Breast epithelium (tissue), 4 donors: Measurements from ENCODE around the gene TBXAS1. TPM values are rescaled to one million over a fixed set of nuclear protein-coding genes. Genes with fewer than 3 reads are reported as not detected.

Experiments used
- DNase-seq, 2 donors: peaks; one replicate each; pipeline ENCODE4 v3.0.0-alpha.2; 2019; ENCODE audit warnings: low spot score in 2 of 2
- H3K27ac ChIP-seq, 2 donors: fragments of 200-600 bp; sonication (generic) in 1 of 2; one replicate each; pipeline ENCODE4 v1.5.1; 2016 to 2019; ENCODE audit warnings: mild to moderate bottlenecking in 1 of 2
- H3K27me3 ChIP-seq, 2 donors: fragments of 200-600 bp; sonication (generic) in 1 of 2; one replicate each; pipeline versions ENCODE4 v1.5.1 to v1.6.0; 2017 to 2019; ENCODE audit warnings: control low read depth in 1 of 2, mild to moderate bottlenecking in 1 of 2
- H3K36me3 ChIP-seq: fragments of 200-600 bp; one replicate; pipeline ENCODE4 v1.5.1; 2019
- H3K4me1 ChIP-seq, 2 donors: fragments of 200-600 bp; sonication (generic); one replicate each; pipeline ENCODE4 v1.5.1; 2016 to 2019; ENCODE audit warnings: control low read depth in 1 of 2
- H3K4me3 ChIP-seq, 3 donors: fragments of 200-600 bp; sonication (generic); 1 replicate in 2 of 3; 2 replicates in 1 of 3; pipeline ENCODE4 v1.5.1; 2016 to 2019; ENCODE audit warnings: mild to moderate bottlenecking in 3 of 3, moderate library complexity in 2 of 3
- H3K9me3 ChIP-seq, 2 donors: fragments of 200-600 bp; sonication (generic) in 1 of 2; one replicate each; pipeline ENCODE4 v1.5.1; 2016 to 2019; ENCODE audit warnings: control low read depth in 1 of 2
- CTCF ChIP-seq, 3 donors: fragments of 450-650 bp; IDR thresholded peaks; one replicate each; pipeline ENCODE4 v1.5.1; 2016 to 2017; ENCODE audit warnings: antibody characterized with exemption in 3 of 3, mild to moderate bottlenecking in 3 of 3, moderate library complexity in 3 of 3
- POLR2A ChIP-seq: fragments of 450-650 bp; IDR thresholded peaks from one replicate; pipeline ENCODE4 v1.6.1; 2016; ENCODE audit warnings: antibody characterized with exemption, mild to moderate bottlenecking, moderate library complexity
- POLR2AphosphoS5 ChIP-seq, 3 donors: sonication (generic); formaldehyde crosslinking; IDR thresholded peaks; one replicate each; pipeline ENCODE4 v1.6.1; 2017; ENCODE audit warnings: antibody characterized with exemption in 3 of 3
- intact Hi-C: fragments of 100-400 bp; cut with DNase I; formaldehyde crosslinking; loops from one replicate; pipeline ENCODE4 v1.15.1; 2023; ENCODE audit warnings: low total_unique reads
- total RNA-seq, 3 donors: library from RNA; depleted of rRNA; stranded (reverse); fragments of >200 nt; gene quantifications; one replicate each; pipeline ENCODE4 v1.1.0, GENCODE V29; 2016

Gene TBXAS1
- total RNA-seq, 3 donors from 2014 or later, result 17.7 to 59.8 (median 17.9) TPM

DNA sequence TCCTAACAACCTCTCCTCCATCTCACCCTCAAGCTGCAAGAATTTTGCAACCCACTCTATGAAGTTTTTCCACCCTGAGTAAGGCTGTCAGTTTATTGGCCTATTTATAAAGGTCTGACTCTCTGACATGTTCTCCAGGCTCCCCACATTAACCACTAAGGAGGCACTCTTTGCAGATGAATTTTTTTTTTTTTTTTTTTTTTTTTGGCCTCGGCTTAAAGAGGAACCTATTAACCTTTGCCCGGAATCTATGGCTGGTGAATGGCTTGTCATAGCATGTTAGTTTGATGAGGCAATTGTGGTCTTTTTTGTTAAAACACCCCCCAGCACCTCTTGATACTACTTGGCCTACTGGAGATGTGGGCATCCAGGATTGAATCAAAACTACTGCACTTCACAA is 57.1 kb downstream of the TBXAS1 start:
- intact Hi-C loops, result no loop called here
- H3K27me3 ChIP-seq, result no peaks in the 10 kb centered on the region
- no peaks in the 10 kb centered on the region for H3K36me3 ChIP-seq
- H3K9me3 ChIP-seq, result no peaks in the 10 kb centered on the region
- no peak for DNase-seq
- TF ChIP-seq POLR2A, result no peak
- TF ChIP-seq CTCF (IDR thresholded peaks at IDR 0.05), result no peak
- TF ChIP-seq POLR2AphosphoS5 (IDR thresholded peaks at IDR 0.05), result no peak
- no peaks in the 10 kb centered on the region for H3K4me1 ChIP-seq
- H3K4me3 ChIP-seq, result no peak overlapping the region
- no peak overlapping the region for H3K27ac ChIP-seq

DNA sequence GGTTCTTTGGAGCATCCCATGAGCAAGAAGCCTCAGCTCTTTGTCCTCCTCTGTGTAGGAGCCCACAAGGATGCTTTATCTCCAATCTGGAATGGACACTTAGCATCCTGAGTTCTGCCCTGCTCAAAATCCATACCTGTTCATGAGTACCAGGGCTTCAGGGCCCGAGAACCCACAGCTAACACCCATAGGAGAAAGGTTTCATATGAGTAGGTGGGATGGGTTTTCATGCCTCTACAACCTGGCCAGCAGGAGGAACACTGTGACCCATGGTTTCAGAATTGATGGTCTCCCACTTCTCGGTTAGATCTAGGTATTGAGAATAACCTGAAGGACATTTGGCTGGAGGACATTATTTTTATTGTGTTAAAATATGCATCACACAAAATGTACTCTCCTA is 57.8 kb downstream of the TBXAS1 start:
- intact Hi-C loops, result no loop called here

DNA sequence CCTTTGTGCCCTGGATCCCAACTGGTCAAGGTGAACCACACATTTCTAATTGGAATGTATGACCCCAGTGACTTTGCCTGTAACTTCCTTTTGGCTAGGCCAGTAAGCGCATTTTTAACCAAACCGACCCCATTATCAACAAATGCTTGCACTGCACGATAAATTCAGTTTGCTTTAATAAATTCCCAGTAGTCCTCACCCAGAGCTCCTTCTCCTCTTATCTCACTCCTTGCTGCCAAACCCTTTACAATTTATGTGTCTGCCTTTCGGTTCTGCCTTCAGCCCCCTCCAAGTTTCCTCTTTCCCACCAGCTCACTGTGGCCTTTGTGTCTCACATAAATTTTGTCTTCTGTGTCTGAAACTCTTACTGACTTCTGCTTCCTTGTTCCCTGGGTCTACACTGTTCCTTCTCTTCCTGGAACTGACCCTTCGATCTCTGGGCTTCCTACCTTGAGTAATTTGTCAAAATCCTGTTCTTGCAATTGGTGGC is 59.0 kb downstream of the TBXAS1 start:
- Histone ChIP-seq H3K27ac (no peak overlapping the region), H3K27me3 (no peaks in the 10 kb centered on the region), H3K4me3 (no peak overlapping the region), H3K4me1 (no peaks in the 10 kb centered on the region), H3K9me3 (no peaks in the 10 kb centered on the region), H3K36me3 (no peaks in the 10 kb centered on the region)
- DNase-seq, result no peak
- TF ChIP-seq CTCF (IDR thresholded peaks at IDR 0.05), result no peak
- no peak for TF ChIP-seq POLR2A
- intact Hi-C loops, result no loop called here

More for the DNA sequence above, 57.8 kb downstream of the TBXAS1 start:
- no peaks in the 10 kb centered on the region for H3K9me3 ChIP-seq
- no peak for TF ChIP-seq POLR2A
- TF ChIP-seq CTCF (IDR thresholded peaks at IDR 0.05), result no peak
- TF ChIP-seq POLR2AphosphoS5 (IDR thresholded peaks at IDR 0.05), result no peak
- no peaks in the 10 kb centered on the region for H3K36me3 ChIP-seq
- H3K4me3 ChIP-seq, result no peak overlapping the region
- no peak overlapping the region for H3K27ac ChIP-seq
- H3K27me3 ChIP-seq, result no peaks in the 10 kb centered on the region
- DNase-seq, result no peak
- no peaks in the 10 kb centered on the region for H3K4me1 ChIP-seq

DNA sequence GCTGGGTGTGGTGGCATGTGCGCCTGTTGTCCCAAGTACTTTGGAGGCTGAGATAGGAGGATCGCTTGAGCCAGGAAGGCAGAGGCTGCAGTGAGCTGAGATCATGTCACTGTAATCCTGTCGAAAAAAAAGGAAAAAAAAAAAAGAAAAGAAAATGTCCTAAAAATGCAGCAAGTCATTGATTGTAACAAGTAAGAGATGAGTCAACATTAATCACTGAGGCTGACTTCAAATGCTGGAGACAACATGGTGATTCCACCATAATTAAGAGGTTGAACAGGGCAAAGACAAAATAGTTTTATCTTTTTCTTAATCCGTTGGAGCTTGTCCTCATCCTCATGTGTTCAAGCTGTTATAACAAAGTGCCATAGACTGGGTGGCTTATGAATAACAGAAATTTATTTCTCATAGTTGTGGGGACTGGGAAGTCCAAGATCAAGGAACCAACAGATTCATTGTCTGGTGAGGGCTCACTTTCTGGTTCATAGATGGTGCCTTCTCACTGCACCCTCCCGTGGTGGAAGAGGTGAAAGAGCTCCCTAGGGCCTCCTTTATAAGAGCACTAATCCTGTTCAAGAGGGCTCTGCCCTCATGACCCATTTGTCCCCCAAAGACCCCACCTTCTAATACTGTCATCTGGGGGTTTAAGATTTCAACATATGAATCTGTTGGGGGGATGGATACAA is 60.3 kb downstream of the TBXAS1 start:
- no peaks in the 10 kb centered on the region for H3K27me3 ChIP-seq
- H3K4me3 ChIP-seq, result no peak overlapping the region
- no peaks in the 10 kb centered on the region for H3K9me3 ChIP-seq
- H3K4me1 ChIP-seq, result no peaks in the 10 kb centered on the region
- H3K36me3 ChIP-seq, result no peaks in the 10 kb centered on the region
- no peak for DNase-seq
- TF ChIP-seq POLR2A (no peak), CTCF (IDR thresholded peaks at IDR 0.05) (no peak), POLR2AphosphoS5 (IDR thresholded peaks at IDR 0.05) (no peak)
- no peak overlapping the region for H3K27ac ChIP-seq
- intact Hi-C loops, result no loop called here

- Histone ChIP-seq H3K27me3 (no peaks in the 10 kb centered on the region), H3K27ac (no peak overlapping the region), H3K9me3 (no peaks in the 10 kb centered on the region), H3K4me3 (no peak overlapping the region), H3K36me3 (no peaks in the 10 kb centered on the region), H3K4me1 (no peaks in the 10 kb centered on the region)
- TF ChIP-seq POLR2AphosphoS5 (IDR thresholded peaks at IDR 0.05) (no peak), POLR2A (no peak), CTCF (IDR thresholded peaks at IDR 0.05) (no peak)
- no peak for DNase-seq
- intact Hi-C loops, result no loop called here
Measured at GRCh38 chr7:139893461-139893860, 64.4 kb downstream of the TBXAS1 start.
